Left colon (tissue), 2 donors: ENCODE data around the gene PRICKLE2. TPM values are rescaled to one million over a fixed set of nuclear protein-coding genes. Genes with fewer than 3 reads are reported as not detected.

ENCODE experiments used
- ATAC-seq: fragments of 200-7000 bp; cut with Tn5 transposase; one replicate; pipeline ENCODE4 v1.9.1; 2020; ENCODE audit warnings: mild to moderate bottlenecking, moderate library complexity
- DNase-seq, 2 donors: peaks; one replicate each; pipeline ENCODE4 v3.0.0-alpha.2; 2020
- intact Hi-C, 2 donors: fragments of 100-400 bp; cut with DNase I in 1 of 2; cut with micrococcal nuclease in 1 of 2; formaldehyde crosslinking; loops; one replicate each; pipeline versions ENCODE4 v1.11.2 to v1.14.0; 2022; cut with DNase I, micrococcal nuclease
- total RNA-seq, 2 donors: library from RNA; stranded (reverse); fragmentation: NEBNext Ultra II Directional; extraction: Animal tissue kit (Norgen Biotek cat#: 25700); gene quantifications; one replicate each; pipeline ENCODE4 v1.2.1, GENCODE V29; 2021
- donor health status: DM: no; HTN: no; CAD: no.
- donor health status: DM: yes; HTN: yes; CAD: no.

Gene PRICKLE2
- total RNA-seq, 2 donors from 2014 or later: 2.6 to 13.2 TPM

DNA sequence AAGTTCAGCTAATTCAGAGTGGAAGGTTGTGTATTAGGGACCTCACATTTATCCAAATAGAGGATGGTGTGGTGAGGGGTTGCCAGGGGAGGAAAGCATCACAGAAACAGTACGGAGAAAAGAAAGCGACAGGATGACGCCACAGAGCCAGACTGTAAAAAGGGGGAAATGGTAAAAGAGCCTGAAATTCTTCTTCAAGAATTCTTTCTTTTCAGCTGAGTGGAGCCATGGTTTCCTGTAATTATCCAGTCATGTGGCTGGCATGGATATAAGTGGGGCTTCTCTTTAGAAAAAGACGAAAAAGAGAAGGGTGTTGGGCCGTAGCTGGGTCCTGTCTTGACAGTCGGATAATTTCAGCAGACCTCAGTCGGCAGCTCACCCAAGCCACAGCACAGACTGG lies 177.5 kb downstream of the PRICKLE2 start:
- intact Hi-C loops: no loop called here
- DNase-seq (no peak), ATAC-seq (no peak)

DNA sequence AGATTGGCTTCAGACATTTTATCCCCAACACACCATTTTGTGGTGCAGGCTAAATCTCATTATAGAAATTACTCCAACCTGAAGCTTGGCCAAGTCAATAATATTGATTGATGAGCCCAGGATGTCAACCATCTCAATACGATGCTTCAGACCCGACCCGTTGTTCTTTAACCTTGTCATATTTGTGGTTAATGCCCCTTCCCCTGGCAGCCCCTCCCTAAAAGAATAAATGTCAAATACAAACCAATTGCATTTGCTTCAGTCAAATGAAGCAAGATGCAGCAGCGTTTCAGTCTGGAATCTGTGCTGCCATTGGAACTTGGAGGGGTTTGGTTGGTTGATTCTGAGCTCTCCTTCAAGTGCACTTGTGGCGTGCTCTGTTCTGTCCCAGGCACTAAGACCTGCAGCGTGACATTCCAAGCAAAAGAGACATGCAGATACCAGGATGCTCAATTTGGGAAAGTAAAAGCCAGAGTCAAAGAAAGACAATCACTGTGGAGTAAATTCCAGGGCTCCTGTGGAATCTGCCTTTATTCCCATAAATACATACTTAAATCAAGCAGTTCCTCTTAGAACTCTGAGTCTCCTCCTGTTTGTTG lies 178.2 kb downstream of the PRICKLE2 start:
- DNase-seq (no peak), ATAC-seq (no peak)
- intact Hi-C loops: no loop called here

DNA sequence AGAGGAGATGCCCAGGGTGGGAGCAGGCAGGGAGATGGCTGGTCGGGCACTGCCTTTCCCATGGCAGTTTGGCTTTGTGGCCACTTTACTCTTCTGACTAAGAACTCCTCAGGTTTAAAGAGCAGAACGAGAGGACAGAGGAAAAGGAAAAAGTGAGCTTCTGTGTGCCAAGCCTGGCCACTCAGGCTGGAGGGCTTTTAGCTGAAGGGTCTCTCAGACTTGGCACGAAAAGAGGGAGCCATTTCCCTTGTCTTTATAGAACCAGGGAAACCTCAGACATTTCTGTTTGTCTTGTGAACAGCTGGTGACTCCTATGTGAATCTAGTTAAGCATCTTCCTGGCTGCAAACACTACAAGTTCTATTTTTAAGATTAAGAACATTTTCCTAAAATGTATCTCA lies 178.7 kb downstream of the PRICKLE2 start:
- ATAC-seq: no peak
- intact Hi-C loops: no loop called here
- DNase-seq: no peak

DNA sequence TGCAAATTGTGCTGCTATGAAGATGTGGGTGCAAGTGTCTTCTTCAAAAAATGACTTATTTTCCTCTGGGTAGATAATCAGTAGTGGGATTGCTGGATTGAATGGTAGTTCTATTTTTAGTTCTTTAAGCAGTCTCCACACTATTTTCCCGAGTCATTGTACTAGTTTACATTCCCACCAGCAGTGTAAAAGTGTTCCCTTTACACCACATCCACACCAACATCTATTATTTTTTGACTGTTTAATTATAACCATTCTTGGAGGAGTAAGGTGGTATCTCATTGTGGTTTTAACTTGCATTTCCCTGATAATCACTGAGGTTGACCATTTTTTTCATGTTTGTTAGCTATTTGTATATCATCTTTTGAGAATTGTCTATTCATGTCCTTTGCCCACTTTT lies 182.3 kb downstream of the PRICKLE2 start:
- intact Hi-C loops: no loop called here
- DNase-seq (no peak), ATAC-seq (no peak)

Other genes starting within 250 kb of the PRICKLE2 start
- 10 to 100 TPM; 49.4 to 51.4 TPM for gene PSMD6, start 202.0 kb downstream of the PRICKLE2 start, total RNA-seq